ENCODE results near the gene CCNJ.

Gene CCNJ

GRCh38 chr10:96053985-96054384 is 10.6 kb downstream of the CCNJ start:
- H2AFZ ChIP-seq: no peak overlapping the region
- H3K4me2 ChIP-seq (ENCODE audit: low read length): no peak overlapping the region
- H3K27me3 ChIP-seq (ENCODE audit: control insufficient read depth, insufficient read depth, low read length): no peaks in the 10 kb centered on the region
- H3K9me3 ChIP-seq (ENCODE audit: control insufficient read depth, low read length): no peaks in the 10 kb centered on the region
- H3K9ac ChIP-seq: no peak overlapping the region
- peaks cover 2% of the 10 kb centered on the region for H3K79me2 ChIP-seq
- H3K4me3 ChIP-seq (ENCODE audit: low read depth, low read length): no peak overlapping the region
- no peaks in the 10 kb centered on the region for H3K4me1 ChIP-seq
- H3K27ac ChIP-seq: no peak overlapping the region
- TF ChIP-seq CTCF (IDR thresholded peaks at IDR 0.05): no peak
- no peaks in the 10 kb centered on the region for H3K36me3 ChIP-seq (ENCODE audit: control insufficient read depth, insufficient read depth, low read length)

- Histone ChIP-seq H3K27me3 (ENCODE audit: control insufficient read depth, insufficient read depth, low read length) (no peaks in the 10 kb centered on the region), H3K79me2 (peaks cover 2% of the 10 kb centered on the region), H3K4me3 (ENCODE audit: low read depth, low read length) (no peak overlapping the region), H2AFZ (no peak overlapping the region), H3K4me1 (no peaks in the 10 kb centered on the region), H3K9ac (no peak overlapping the region), H3K27ac (no peak overlapping the region), H3K36me3 (ENCODE audit: control insufficient read depth, insufficient read depth, low read length) (no peaks in the 10 kb centered on the region), H3K9me3 (ENCODE audit: control insufficient read depth, low read length) (no peaks in the 10 kb centered on the region), H3K4me2 (ENCODE audit: low read length) (no peak overlapping the region)
- TF ChIP-seq CTCF (IDR thresholded peaks at IDR 0.05): no peak
Measured at GRCh38 chr10:96056787-96057186, 13.4 kb downstream of the CCNJ start.

GRCh38 chr10:96061232-96061631 is 17.8 kb downstream of the CCNJ start:
- H3K36me3 ChIP-seq (ENCODE audit: control insufficient read depth, insufficient read depth, low read length): no peaks in the 10 kb centered on the region
- no peak overlapping the region for H3K4me2 ChIP-seq (ENCODE audit: low read length)
- no peak overlapping the region for H3K27ac ChIP-seq
- H3K27me3 ChIP-seq (ENCODE audit: control insufficient read depth, insufficient read depth, low read length): no peaks in the 10 kb centered on the region
- H3K79me2 ChIP-seq: no peaks in the 10 kb centered on the region
- no peaks in the 10 kb centered on the region for H3K9me3 ChIP-seq (ENCODE audit: control insufficient read depth, low read length)
- no peak overlapping the region for H3K4me3 ChIP-seq (ENCODE audit: low read depth, low read length)
- H3K4me1 ChIP-seq: no peaks in the 10 kb centered on the region
- no peak overlapping the region for H3K9ac ChIP-seq
- no peak for TF ChIP-seq CTCF (IDR thresholded peaks at IDR 0.05)
- H2AFZ ChIP-seq: no peak overlapping the region

- Histone ChIP-seq H3K27ac (no peak overlapping the region), H2AFZ (no peak overlapping the region), H3K27me3 (ENCODE audit: control insufficient read depth, insufficient read depth, low read length) (no peaks in the 10 kb centered on the region), H3K36me3 (ENCODE audit: control insufficient read depth, insufficient read depth, low read length) (no peaks in the 10 kb centered on the region), H3K9me3 (ENCODE audit: control insufficient read depth, low read length) (no peaks in the 10 kb centered on the region), H3K4me3 (ENCODE audit: low read depth, low read length) (no peak overlapping the region), H3K4me2 (ENCODE audit: low read length) (no peak overlapping the region), H3K79me2 (no peaks in the 10 kb centered on the region), H3K9ac (no peak overlapping the region), H3K4me1 (no peaks in the 10 kb centered on the region)
- no peak for TF ChIP-seq CTCF (IDR thresholded peaks at IDR 0.05)
Measured at GRCh38 chr10:96072674-96073073, 29.3 kb downstream of the CCNJ start.

- Histone ChIP-seq H3K27me3 (ENCODE audit: control insufficient read depth, insufficient read depth, low read length) (no peaks in the 10 kb centered on the region), H3K4me1 (no peaks in the 10 kb centered on the region), H3K27ac (no peak overlapping the region), H3K4me2 (ENCODE audit: low read length) (no peak overlapping the region), H3K4me3 (ENCODE audit: low read depth, low read length) (no peak overlapping the region), H3K9ac (no peak overlapping the region), H3K36me3 (ENCODE audit: control insufficient read depth, insufficient read depth, low read length) (no peaks in the 10 kb centered on the region), H3K9me3 (ENCODE audit: control insufficient read depth, low read length) (no peaks in the 10 kb centered on the region), H2AFZ (no peak overlapping the region), H3K79me2 (no peaks in the 10 kb centered on the region)
- no peak for TF ChIP-seq CTCF (IDR thresholded peaks at IDR 0.05)
Measured at GRCh38 chr10:96073722-96074121, 30.3 kb downstream of the CCNJ start.

Measured in parathyroid adenoma (tissue), 2 donors.